Smooth muscle cell (in vitro differentiated cells): ENCODE results near the gene DGKI. TPM values are rescaled to one million over a fixed set of nuclear protein-coding genes. Genes with fewer than 3 reads are reported as not detected.

ENCODE experiments used
- DNase-seq: peaks from one replicate; lab custom pipeline; 2025; ENCODE audit not compliant: unreplicated experiment; lab: John Stamatoyannopoulos, UW
- H2AFZ ChIP-seq: fragments of 200-600 bp; sonication (generic); 2 replicates; pipeline ENCODE4 v1.6.0; 2016; ENCODE audit warnings: antibody characterized with exemption, low read depth, mild to moderate bottlenecking
- H3F3A ChIP-seq: fragments of 200-600 bp; sonication (generic); 2 replicates; pipeline ENCODE4 v1.6.0; 2017; ENCODE audit warnings: antibody characterized with exemption, low read depth
- H3K27ac ChIP-seq: fragments of 200-600 bp; sonication (generic); 2 replicates; pipeline ENCODE4 v1.5.1; 2016; ENCODE audit warnings: low read depth, mild to moderate bottlenecking
- H3K27me3 ChIP-seq: fragments of 200-600 bp; sonication (generic); 2 replicates; pipeline ENCODE4 v1.6.1; 2016; ENCODE audit warnings: low read depth, mild to moderate bottlenecking
- H3K36me3 ChIP-seq: fragments of 200-600 bp; sonication (generic); 2 replicates; pipeline ENCODE4 v1.5.1; 2016; ENCODE audit warnings: low read depth
- H3K4me1 ChIP-seq: fragments of 200-600 bp; sonication (generic); 2 replicates; pipeline ENCODE4 v1.5.1; 2016; ENCODE audit warnings: low read depth
- H3K4me2 ChIP-seq: fragments of 200-600 bp; sonication (generic); 2 replicates; pipeline ENCODE4 v1.6.0; 2016; ENCODE audit warnings: mild to moderate bottlenecking
- H3K4me3 ChIP-seq: fragments of 200-600 bp; sonication (generic); 2 replicates; pipeline ENCODE4 v1.5.1; 2016; ENCODE audit warnings: mild to moderate bottlenecking
- H3K79me2 ChIP-seq: fragments of 200-600 bp; sonication (generic); 2 replicates; pipeline ENCODE4 v1.6.0; 2016; ENCODE audit warnings: low read depth, mild to moderate bottlenecking
- H3K9ac ChIP-seq: fragments of 200-600 bp; sonication (generic); 2 replicates; pipeline ENCODE4 v1.6.0; 2016; ENCODE audit warnings: low read depth
- H3K9me3 ChIP-seq: fragments of 200-600 bp; sonication (generic); replicated peaks from 2 replicates; pipeline ENCODE4 v1.5.1; 2016; ENCODE audit warnings: low read depth
- H4K20me1 ChIP-seq: fragments of 200-600 bp; sonication (generic); 2 replicates; pipeline ENCODE4 v1.6.0; 2016; ENCODE audit warnings: low read depth
- CTCF ChIP-seq: fragments of 200-600 bp; sonication (generic); IDR thresholded peaks from 2 replicates; pipeline ENCODE4 v1.5.1; 2017; ENCODE audit warnings: borderline replicate concordance, mild to moderate bottlenecking, antibody characterized with exemption; ENCODE audit not compliant: insufficient read depth, poor library complexity, severe bottlenecking
- WGBS: methylation state at CpG from one replicate; pipeline ENCODE4 v1.1.7; 2016; ENCODE audit warnings: low lambda C conversion rate; 5-methylcytosine and 5-hydroxymethylcytosine counted together
- polyA plus RNA-seq: library from polyadenylated mRNA; unstranded; fragments of >200 nt; fragmentation: Nextera tagmentation; extraction: Ambion mirVana; gene quantifications from 2 replicates; pipeline ENCODE4 v1.2.1, GENCODE V29; 2016
- total RNA-seq: library from RNA; depleted of rRNA; stranded (reverse); fragments of >200 nt; gene quantifications from 2 replicates; pipeline ENCODE4 v1.2.3, GENCODE V29; 2014

DGKI gene
- total and polyA plus RNA-seq, 2 experiments from 2014 or later = 2.5 to 6.2 TPM

GRCh38 chr7:137366995-137367394 is 479.8 kb downstream of the DGKI start:
- no peaks in the 10 kb centered on the region for H3K4me1 ChIP-seq
- no peaks in the 10 kb centered on the region for H3K36me3 ChIP-seq
- H3K79me2 ChIP-seq = no peaks in the 10 kb centered on the region
- H3K4me3 ChIP-seq = no peak overlapping the region
- H3F3A ChIP-seq = no peaks in the 10 kb centered on the region
- no peak overlapping the region for H3K27ac ChIP-seq
- peaks cover 3% of the 10 kb centered on the region for H3K9me3 ChIP-seq
- 92% methylated on average over 5 of the region's 5 CpGs for WGBS
- no peak overlapping the region for H3K9ac ChIP-seq
- no peak for DNase-seq
- TF ChIP-seq CTCF = no peak
- H3K27me3 ChIP-seq = no peaks in the 10 kb centered on the region
- H2AFZ ChIP-seq = no peak overlapping the region
- no peaks in the 10 kb centered on the region for H4K20me1 ChIP-seq
- no peak overlapping the region for H3K4me2 ChIP-seq

GRCh38 chr7:137363683-137364082 is 483.1 kb downstream of the DGKI start:
- H3K36me3 ChIP-seq = no peaks in the 10 kb centered on the region
- H3K4me3 ChIP-seq = no peak overlapping the region
- no peak for DNase-seq
- WGBS = 96% methylated on average over 6 of the region's 6 CpGs
- no peak overlapping the region for H3K27ac ChIP-seq
- H3K4me2 ChIP-seq = no peak overlapping the region
- H3F3A ChIP-seq = no peaks in the 10 kb centered on the region
- H4K20me1 ChIP-seq = no peaks in the 10 kb centered on the region
- no peaks in the 10 kb centered on the region for H3K27me3 ChIP-seq
- H3K9me3 ChIP-seq = peaks cover 3% of the 10 kb centered on the region
- H3K4me1 ChIP-seq = no peaks in the 10 kb centered on the region
- no peak for TF ChIP-seq CTCF
- no peak overlapping the region for H3K9ac ChIP-seq
- H2AFZ ChIP-seq = no peak overlapping the region
- H3K79me2 ChIP-seq = no peaks in the 10 kb centered on the region

GRCh38 chr7:137360087-137360679 is 486.6 kb downstream of the DGKI start:
- no peak overlapping the region for H3K4me3 ChIP-seq
- no peaks in the 10 kb centered on the region for H3F3A ChIP-seq
- no peaks in the 10 kb centered on the region for H3K36me3 ChIP-seq
- no peak overlapping the region for H2AFZ ChIP-seq
- no peak overlapping the region for H3K27ac ChIP-seq
- no peaks in the 10 kb centered on the region for H3K27me3 ChIP-seq
- 95% methylated on average over 1 of the region's 1 CpG for WGBS
- no peaks in the 10 kb centered on the region for H3K4me1 ChIP-seq
- TF ChIP-seq CTCF = no peak
- no peaks in the 10 kb centered on the region for H4K20me1 ChIP-seq
- H3K4me2 ChIP-seq = no peak overlapping the region
- no peaks in the 10 kb centered on the region for H3K79me2 ChIP-seq
- H3K9me3 ChIP-seq = peaks cover 3% of the 10 kb centered on the region
- H3K9ac ChIP-seq = no peak overlapping the region
- no peak for DNase-seq

GRCh38 chr7:137354961-137355360 is 491.8 kb downstream of the DGKI start:
- no peak overlapping the region for H3K27ac ChIP-seq

More at GRCh38 chr7:137354961-137355360, 491.8 kb downstream of the DGKI start:
- H3K4me2 ChIP-seq = no peak overlapping the region
- H3K27me3 ChIP-seq = no peaks in the 10 kb centered on the region
- no peak for DNase-seq
- no peak overlapping the region for H3K4me3 ChIP-seq
- H2AFZ ChIP-seq = no peak overlapping the region
- no peaks in the 10 kb centered on the region for H3K36me3 ChIP-seq
- H3K79me2 ChIP-seq = no peaks in the 10 kb centered on the region
- H3K9me3 ChIP-seq = no peaks in the 10 kb centered on the region
- no peaks in the 10 kb centered on the region for H4K20me1 ChIP-seq
- TF ChIP-seq CTCF = no peak
- H3K4me1 ChIP-seq = no peaks in the 10 kb centered on the region
- H3K9ac ChIP-seq = no peak overlapping the region
- H3F3A ChIP-seq = no peaks in the 10 kb centered on the region
